Measurements from ENCODE around the gene CCNT1.

GRCh38 chr12:48758737-48759136 is 42.2 kb upstream of the CCNT1 start:
- TF ChIP-seq CTCF (IDR thresholded peaks at IDR 0.05; ENCODE audit: low read length) (no peak), EZH2 (optimal IDR thresholded peaks at IDR 0.05; ENCODE audit: low read depth, low read length) (no peak)

Data from MM.1S (cell line).